ENCODE results near the gene RSPH10B2. TPM values are rescaled to one million over a fixed set of nuclear protein-coding genes. Genes with fewer than 3 reads are reported as not detected.

RSPH10B2 gene
- total and polyA plus RNA-seq, 2 of the 13 experiments (the other 11 are each of a cell fraction or from before 2014, with no cell fraction given), result 0.31 TPM; not detected in 1

GRCh38 chr7:6708304-6708703 lies 45.6 kb upstream of the RSPH10B2 start (continued):
- TF ChIP-seq STAT6 (CRISPR knock-in tag; IDR thresholded peaks at IDR 0.05; ENCODE audit: borderline replicate concordance) (no peak), ZNF34 (CRISPR knock-in tag; IDR thresholded peaks at IDR 0.05; ENCODE audit: borderline replicate concordance) (no peak), ZNF121 (CRISPR knock-in tag; IDR thresholded peaks at IDR 0.05) (no peak), PRDM4 (CRISPR knock-in tag; IDR thresholded peaks at IDR 0.05; ENCODE audit: borderline replicate concordance) (no peak), ZFP36 (IDR thresholded peaks at IDR 0.05; ENCODE audit: borderline replicate concordance, low read depth, low read length, partially characterized antibody) (no peak), BCL6 (CRISPR knock-in tag; IDR thresholded peaks at IDR 0.05) (no peak), GATAD2A (CRISPR knock-in tag; IDR thresholded peaks at IDR 0.05) (peak; percentile 40; the same call in 1 of the 2 replicates), LCORL (IDR thresholded peaks at IDR 0.05) (no peak), LCORL (CRISPR knock-in tag; IDR thresholded peaks at IDR 0.05) (no peak), FOXP4 (CRISPR knock-in tag; IDR thresholded peaks at IDR 0.05) (peak; percentile 75; the same call in 1 of the 2 replicates), SIX1 (CRISPR knock-in tag; IDR thresholded peaks at IDR 0.05; ENCODE audit: borderline replicate concordance) (no peak), MIXL1 (CRISPR knock-in tag; IDR thresholded peaks at IDR 0.05) (0 out of 2 replicates have a peak, but pooled peaks have one; percentile 43), SMARCC2 (IDR thresholded peaks at IDR 0.05) (no peak), KAT8 (CRISPR knock-in tag; IDR thresholded peaks at IDR 0.05) (0 out of 2 replicates have a peak, but pooled peaks have one; percentile 25), ZNF564 (CRISPR knock-in tag; IDR thresholded peaks at IDR 0.05) (no peak), ZBTB34 (CRISPR knock-in tag; IDR thresholded peaks at IDR 0.05) (no peak), ZFP36L2 (CRISPR knock-in tag; IDR thresholded peaks at IDR 0.05) (no peak), ZBTB49 (CRISPR knock-in tag; IDR thresholded peaks at IDR 0.05; ENCODE audit: borderline replicate concordance) (no peak), TBP (CRISPR knock-in tag; IDR thresholded peaks at IDR 0.05) (no peak), CEBPB (IDR thresholded peaks at IDR 0.05; ENCODE audit: borderline replicate concordance, low read depth, low read length) (no peak), PHF21A (CRISPR knock-in tag; IDR thresholded peaks at IDR 0.05) (0 out of 2 replicates have a peak, but pooled peaks have one; percentile 36)

All from HepG2 (cell line).